HL-60 (cell line): Measurements from ENCODE around the gene CTIF.

Experiments
- GABPA ChIP-seq: IDR thresholded peaks from 2 replicates; pipeline ENCODE4 v1.6.1; 2012; ENCODE audit warnings: low read depth
- POLR2AphosphoS5 ChIP-seq: IDR thresholded peaks from 2 replicates; pipeline ENCODE4 v1.6.1; 2012; ENCODE audit warnings: low read depth
- SPI1 ChIP-seq: IDR thresholded peaks from 2 replicates; pipeline ENCODE4 v1.6.1; 2012; ENCODE audit warnings: low read depth, mild to moderate bottlenecking, borderline replicate concordance
- TF ChIP-seq, protein P1 (sequence below): IDR thresholded peaks from 2 replicates; pipeline ENCODE4 v1.6.1; 2012; ENCODE audit warnings: low read depth; ENCODE audit not compliant: insufficient replicate concordance
- TF ChIP-seq, protein P2 (sequence below): IDR thresholded peaks from one replicate; pipeline ENCODE4 v1.5.1; 2011; ENCODE audit warnings: low read length, control low read depth, inconsistent platforms; ENCODE audit not compliant: insufficient read depth

GRCh38 chr18:48826806-48827205, 288.0 kb downstream of the CTIF start:
- TF ChIP-seq, protein P1, sequence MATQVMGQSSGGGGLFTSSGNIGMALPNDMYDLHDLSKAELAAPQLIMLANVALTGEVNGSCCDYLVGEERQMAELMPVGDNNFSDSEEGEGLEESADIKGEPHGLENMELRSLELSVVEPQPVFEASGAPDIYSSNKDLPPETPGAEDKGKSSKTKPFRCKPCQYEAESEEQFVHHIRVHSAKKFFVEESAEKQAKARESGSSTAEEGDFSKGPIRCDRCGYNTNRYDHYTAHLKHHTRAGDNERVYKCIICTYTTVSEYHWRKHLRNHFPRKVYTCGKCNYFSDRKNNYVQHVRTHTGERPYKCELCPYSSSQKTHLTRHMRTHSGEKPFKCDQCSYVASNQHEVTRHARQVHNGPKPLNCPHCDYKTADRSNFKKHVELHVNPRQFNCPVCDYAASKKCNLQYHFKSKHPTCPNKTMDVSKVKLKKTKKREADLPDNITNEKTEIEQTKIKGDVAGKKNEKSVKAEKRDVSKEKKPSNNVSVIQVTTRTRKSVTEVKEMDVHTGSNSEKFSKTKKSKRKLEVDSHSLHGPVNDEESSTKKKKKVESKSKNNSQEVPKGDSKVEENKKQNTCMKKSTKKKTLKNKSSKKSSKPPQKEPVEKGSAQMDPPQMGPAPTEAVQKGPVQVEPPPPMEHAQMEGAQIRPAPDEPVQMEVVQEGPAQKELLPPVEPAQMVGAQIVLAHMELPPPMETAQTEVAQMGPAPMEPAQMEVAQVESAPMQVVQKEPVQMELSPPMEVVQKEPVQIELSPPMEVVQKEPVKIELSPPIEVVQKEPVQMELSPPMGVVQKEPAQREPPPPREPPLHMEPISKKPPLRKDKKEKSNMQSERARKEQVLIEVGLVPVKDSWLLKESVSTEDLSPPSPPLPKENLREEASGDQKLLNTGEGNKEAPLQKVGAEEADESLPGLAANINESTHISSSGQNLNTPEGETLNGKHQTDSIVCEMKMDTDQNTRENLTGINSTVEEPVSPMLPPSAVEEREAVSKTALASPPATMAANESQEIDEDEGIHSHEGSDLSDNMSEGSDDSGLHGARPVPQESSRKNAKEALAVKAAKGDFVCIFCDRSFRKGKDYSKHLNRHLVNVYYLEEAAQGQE = no peak
- TF ChIP-seq, protein P2, sequence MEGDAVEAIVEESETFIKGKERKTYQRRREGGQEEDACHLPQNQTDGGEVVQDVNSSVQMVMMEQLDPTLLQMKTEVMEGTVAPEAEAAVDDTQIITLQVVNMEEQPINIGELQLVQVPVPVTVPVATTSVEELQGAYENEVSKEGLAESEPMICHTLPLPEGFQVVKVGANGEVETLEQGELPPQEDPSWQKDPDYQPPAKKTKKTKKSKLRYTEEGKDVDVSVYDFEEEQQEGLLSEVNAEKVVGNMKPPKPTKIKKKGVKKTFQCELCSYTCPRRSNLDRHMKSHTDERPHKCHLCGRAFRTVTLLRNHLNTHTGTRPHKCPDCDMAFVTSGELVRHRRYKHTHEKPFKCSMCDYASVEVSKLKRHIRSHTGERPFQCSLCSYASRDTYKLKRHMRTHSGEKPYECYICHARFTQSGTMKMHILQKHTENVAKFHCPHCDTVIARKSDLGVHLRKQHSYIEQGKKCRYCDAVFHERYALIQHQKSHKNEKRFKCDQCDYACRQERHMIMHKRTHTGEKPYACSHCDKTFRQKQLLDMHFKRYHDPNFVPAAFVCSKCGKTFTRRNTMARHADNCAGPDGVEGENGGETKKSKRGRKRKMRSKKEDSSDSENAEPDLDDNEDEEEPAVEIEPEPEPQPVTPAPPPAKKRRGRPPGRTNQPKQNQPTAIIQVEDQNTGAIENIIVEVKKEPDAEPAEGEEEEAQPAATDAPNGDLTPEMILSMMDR = no peak
- TF ChIP-seq POLR2AphosphoS5 (no peak), SPI1 (no peak), GABPA (no peak)
